GM23338 (cell line): ENCODE measurements around the gene MOCOS. TPM values are rescaled to one million over a fixed set of nuclear protein-coding genes. Genes with fewer than 3 reads are reported as not detected.

ENCODE experiments used
- ATAC-seq: fragments of 200-7000 bp; cut with Tn5 transposase; 3 replicates; pipeline ENCODE4 v1.9.1; 2020
- DNase-seq: peaks from one replicate; pipeline ENCODE4 v3.0.0-alpha.2; 2015; ENCODE audit warnings: low spot score
- H2AFZ ChIP-seq: fragments of 200-600 bp; sonication (generic); 2 replicates; pipeline ENCODE4 v1.8.0; 2016; ENCODE audit warnings: antibody characterized with exemption, mild to moderate bottlenecking, moderate library complexity
- H3F3A ChIP-seq: fragments of 200-600 bp; sonication (generic); replicated peaks from 2 replicates; pipeline ENCODE4 v1.8.0; 2017; ENCODE audit warnings: antibody characterized with exemption, mixed run types, low read depth
- H3K27ac ChIP-seq: fragments of 200-600 bp; sonication (generic); 2 replicates; pipeline ENCODE4 v1.6.1; 2016; ENCODE audit warnings: low read depth
- H3K27me3 ChIP-seq: fragments of 200-600 bp; sonication (generic); 2 replicates; pipeline ENCODE4 v1.8.0; 2016; ENCODE audit warnings: mild to moderate bottlenecking, mixed run types, moderate library complexity; ENCODE audit not compliant: insufficient read depth
- H3K36me3 ChIP-seq: fragments of 200-600 bp; sonication (generic); 2 replicates; pipeline ENCODE4 v1.8.0; 2016; ENCODE audit warnings: mild to moderate bottlenecking; ENCODE audit not compliant: insufficient read depth
- H3K4me1 ChIP-seq: fragments of 200-600 bp; sonication (generic); 2 replicates; pipeline ENCODE4 v1.8.0; 2016; ENCODE audit warnings: mild to moderate bottlenecking, moderate library complexity; ENCODE audit not compliant: insufficient read depth
- H3K4me2 ChIP-seq: fragments of 200-600 bp; sonication (generic); 2 replicates; pipeline ENCODE4 v1.7.1; 2017; ENCODE audit warnings: mixed run types
- H3K4me3 ChIP-seq: fragments of 200-600 bp; sonication (generic); 2 replicates; pipeline ENCODE4 v1.6.1; 2016; ENCODE audit warnings: mixed run types
- H3K79me2 ChIP-seq: fragments of 200-600 bp; sonication (generic); replicated peaks from 2 replicates; pipeline ENCODE4 v1.8.0; 2017; ENCODE audit warnings: mild to moderate bottlenecking; ENCODE audit not compliant: insufficient read depth
- H3K9me2 ChIP-seq: fragments of 200-600 bp; sonication (generic); 2 replicates; pipeline ENCODE4 v1.8.0; 2017; ENCODE audit not compliant: insufficient read depth
- H4K20me1 ChIP-seq: fragments of 200-600 bp; sonication (generic); replicated peaks from 2 replicates; pipeline ENCODE4 v1.8.0; 2017; ENCODE audit warnings: mild to moderate bottlenecking; ENCODE audit not compliant: insufficient read depth
- H3K27ac Mint-ChIP-seq: 2 replicates; pipeline ENCODE4 v1.8.0; 2020; ENCODE audit warnings: inconsistent platforms, mild to moderate bottlenecking, moderate library complexity, mixed read lengths
- H3K27me3 Mint-ChIP-seq: 3 replicates; pipeline ENCODE4 v1.8.0; 2022; ENCODE audit warnings: low read depth, mild to moderate bottlenecking, moderate library complexity, mixed read lengths, inconsistent platforms; ENCODE audit not compliant: insufficient read depth, poor library complexity
- H3K36me3 Mint-ChIP-seq: 3 replicates; pipeline ENCODE4 v1.8.0; 2021; ENCODE audit warnings: low read depth, mild to moderate bottlenecking, inconsistent platforms, moderate library complexity, mixed read lengths
- H3K4me1 Mint-ChIP-seq: 3 replicates; pipeline ENCODE4 v1.8.0; 2020; ENCODE audit warnings: mild to moderate bottlenecking, inconsistent platforms, mixed read lengths
- H3K4me3 Mint-ChIP-seq: 3 replicates; pipeline ENCODE4 v1.8.0; 2021; ENCODE audit warnings: moderate library complexity, mild to moderate bottlenecking, inconsistent platforms, mixed read lengths
- H3K9me3 Mint-ChIP-seq: 3 replicates; pipeline ENCODE4 v1.8.0; 2020; ENCODE audit warnings: moderate library complexity, mild to moderate bottlenecking, inconsistent platforms, mixed read lengths
- CREB1 ChIP-seq: fragments of 250-450 bp; sonication (Bioruptor Pico); IDR thresholded peaks from 2 replicates; pipeline ENCODE4 v1.5.0; 2020; ENCODE audit warnings: low read depth, mild to moderate bottlenecking, moderate library complexity
- EZH2 ChIP-seq: fragments of 200-600 bp; sonication (generic); IDR thresholded peaks from one replicate; pipeline ENCODE4 v1.8.0; 2017; ENCODE audit warnings: antibody characterized with exemption, mild to moderate bottlenecking, low read depth; ENCODE audit not compliant: unreplicated experiment
- EZH2phosphoT487 ChIP-seq: fragments of 200-600 bp; sonication (generic); IDR thresholded peaks from one replicate; pipeline ENCODE4 v1.8.1; 2018; ENCODE audit warnings: antibody characterized with exemption; ENCODE audit not compliant: unreplicated experiment
- JUNB ChIP-seq: IDR thresholded peaks from one replicate; pipeline ENCODE4 v1.6.1; 2016; ENCODE audit warnings: antibody characterized with exemption; ENCODE audit not compliant: unreplicated experiment
- NANOG ChIP-seq: IDR thresholded peaks from 2 replicates; pipeline ENCODE4 v1.6.1; 2016; ENCODE audit warnings: antibody characterized with exemption, borderline replicate concordance
- POLR2AphosphoS5 ChIP-seq: IDR thresholded peaks from 2 replicates; pipeline ENCODE4 v1.6.1; 2016; ENCODE audit warnings: antibody characterized with exemption, low read depth
- ZNF114 ChIP-seq: fragments of 250-450 bp; sonication (Bioruptor Pico); IDR thresholded peaks from 2 replicates; pipeline ENCODE4 v1.5.0; 2020; ENCODE audit warnings: mild to moderate bottlenecking, moderate library complexity
- ZNF331 ChIP-seq: fragments of 250-450 bp; sonication (Bioruptor Pico); IDR thresholded peaks from 2 replicates; pipeline ENCODE4 v1.5.0; 2020; ENCODE audit warnings: low read depth, mild to moderate bottlenecking, moderate library complexity
- polyA plus RNA-seq: library from polyadenylated mRNA; unstranded; fragments of >200 nt; fragmentation: Nextera tagmentation; extraction: Ambion mirVana; gene quantifications from 2 replicates; pipeline ENCODE4 v1.2.1, GENCODE V29; 2016
- total RNA-seq: library from RNA; depleted of rRNA; stranded (reverse); fragments of >200 nt; shearing (Covaris generic); gene quantifications from 2 replicates; pipeline ENCODE4 v1.2.3, GENCODE V29; 2014
- TF ChIP-seq, protein P1 (sequence below): IDR thresholded peaks from 2 replicates; pipeline ENCODE4 v1.6.1; 2016; ENCODE audit warnings: antibody characterized with exemption
- TF ChIP-seq, protein P2 (sequence below), 2 experiments: fragments of 200-600 bp in 1 of 2; sonication (generic) in 1 of 2; conservative IDR thresholded peaks; 2 replicates each; pipeline versions ENCODE4 v1.5.1 to v1.6.1; 2016 to 2017; ENCODE audit warnings: antibody characterized with exemption in 2 of 2, low read depth in 2 of 2, mild to moderate bottlenecking in 2 of 2, moderate library complexity in 1 of 2
- TF ChIP-seq, protein P3 (sequence below): IDR thresholded peaks from one replicate; pipeline ENCODE4 v1.6.1; 2018; ENCODE audit warnings: antibody characterized with exemption; ENCODE audit not compliant: unreplicated experiment
- TF ChIP-seq, protein P4 (sequence below): fragments of 250-450 bp; sonication (Bioruptor Pico); IDR thresholded peaks from 2 replicates; pipeline ENCODE4 v1.5.0; 2020; ENCODE audit warnings: mild to moderate bottlenecking, moderate library complexity

MOCOS gene
- total and polyA plus RNA-seq, 2 experiments from 2014 or later: 3.9 to 7.2 TPM

- no peak overlapping the region; the same call in 1 of the 2 replicates for H3K4me3 ChIP-seq
- H3K36me3 Mint-ChIP-seq: no peaks in the 10 kb centered on the region
- ATAC-seq: no peak
- H3K4me3 Mint-ChIP-seq: no peak overlapping the region
- peaks cover 7% of the 10 kb centered on the region for H4K20me1 ChIP-seq
- no peak overlapping the region for H3K4me2 ChIP-seq
- peaks cover 5% of the 10 kb centered on the region for H3K4me1 Mint-ChIP-seq
- peaks cover 10% of the 10 kb centered on the region for H3K27me3 Mint-ChIP-seq
- no peaks in the 10 kb centered on the region for H3K36me3 ChIP-seq
- no peaks in the 10 kb centered on the region for H3K9me2 ChIP-seq
- H3K4me1 ChIP-seq: peaks cover 11% of the 10 kb centered on the region
- H3K79me2 ChIP-seq: no peaks in the 10 kb centered on the region
- no peak overlapping the region for H3K27ac ChIP-seq
- H2AFZ ChIP-seq: no peak overlapping the region
- no peaks in the 10 kb centered on the region for H3K9me3 Mint-ChIP-seq
- TF ChIP-seq, protein P1, sequence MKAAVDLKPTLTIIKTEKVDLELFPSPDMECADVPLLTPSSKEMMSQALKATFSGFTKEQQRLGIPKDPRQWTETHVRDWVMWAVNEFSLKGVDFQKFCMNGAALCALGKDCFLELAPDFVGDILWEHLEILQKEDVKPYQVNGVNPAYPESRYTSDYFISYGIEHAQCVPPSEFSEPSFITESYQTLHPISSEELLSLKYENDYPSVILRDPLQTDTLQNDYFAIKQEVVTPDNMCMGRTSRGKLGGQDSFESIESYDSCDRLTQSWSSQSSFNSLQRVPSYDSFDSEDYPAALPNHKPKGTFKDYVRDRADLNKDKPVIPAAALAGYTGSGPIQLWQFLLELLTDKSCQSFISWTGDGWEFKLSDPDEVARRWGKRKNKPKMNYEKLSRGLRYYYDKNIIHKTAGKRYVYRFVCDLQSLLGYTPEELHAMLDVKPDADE: no peak
- TF ChIP-seq EZH2 (no peak), ZNF331 (CRISPR knock-in tag) (no peak), POLR2AphosphoS5 (no peak), CREB1 (CRISPR knock-in tag) (no peak), ZNF114 (CRISPR knock-in tag) (no peak), NANOG (no peak), JUNB (no peak), EZH2phosphoT487 (no peak)
- TF ChIP-seq, protein P2, sequence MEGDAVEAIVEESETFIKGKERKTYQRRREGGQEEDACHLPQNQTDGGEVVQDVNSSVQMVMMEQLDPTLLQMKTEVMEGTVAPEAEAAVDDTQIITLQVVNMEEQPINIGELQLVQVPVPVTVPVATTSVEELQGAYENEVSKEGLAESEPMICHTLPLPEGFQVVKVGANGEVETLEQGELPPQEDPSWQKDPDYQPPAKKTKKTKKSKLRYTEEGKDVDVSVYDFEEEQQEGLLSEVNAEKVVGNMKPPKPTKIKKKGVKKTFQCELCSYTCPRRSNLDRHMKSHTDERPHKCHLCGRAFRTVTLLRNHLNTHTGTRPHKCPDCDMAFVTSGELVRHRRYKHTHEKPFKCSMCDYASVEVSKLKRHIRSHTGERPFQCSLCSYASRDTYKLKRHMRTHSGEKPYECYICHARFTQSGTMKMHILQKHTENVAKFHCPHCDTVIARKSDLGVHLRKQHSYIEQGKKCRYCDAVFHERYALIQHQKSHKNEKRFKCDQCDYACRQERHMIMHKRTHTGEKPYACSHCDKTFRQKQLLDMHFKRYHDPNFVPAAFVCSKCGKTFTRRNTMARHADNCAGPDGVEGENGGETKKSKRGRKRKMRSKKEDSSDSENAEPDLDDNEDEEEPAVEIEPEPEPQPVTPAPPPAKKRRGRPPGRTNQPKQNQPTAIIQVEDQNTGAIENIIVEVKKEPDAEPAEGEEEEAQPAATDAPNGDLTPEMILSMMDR (conservative IDR thresholded peaks at IDR 0.05; ENCODE audit: low read depth in 2 of 2): no peak
- TF ChIP-seq, protein P3, sequence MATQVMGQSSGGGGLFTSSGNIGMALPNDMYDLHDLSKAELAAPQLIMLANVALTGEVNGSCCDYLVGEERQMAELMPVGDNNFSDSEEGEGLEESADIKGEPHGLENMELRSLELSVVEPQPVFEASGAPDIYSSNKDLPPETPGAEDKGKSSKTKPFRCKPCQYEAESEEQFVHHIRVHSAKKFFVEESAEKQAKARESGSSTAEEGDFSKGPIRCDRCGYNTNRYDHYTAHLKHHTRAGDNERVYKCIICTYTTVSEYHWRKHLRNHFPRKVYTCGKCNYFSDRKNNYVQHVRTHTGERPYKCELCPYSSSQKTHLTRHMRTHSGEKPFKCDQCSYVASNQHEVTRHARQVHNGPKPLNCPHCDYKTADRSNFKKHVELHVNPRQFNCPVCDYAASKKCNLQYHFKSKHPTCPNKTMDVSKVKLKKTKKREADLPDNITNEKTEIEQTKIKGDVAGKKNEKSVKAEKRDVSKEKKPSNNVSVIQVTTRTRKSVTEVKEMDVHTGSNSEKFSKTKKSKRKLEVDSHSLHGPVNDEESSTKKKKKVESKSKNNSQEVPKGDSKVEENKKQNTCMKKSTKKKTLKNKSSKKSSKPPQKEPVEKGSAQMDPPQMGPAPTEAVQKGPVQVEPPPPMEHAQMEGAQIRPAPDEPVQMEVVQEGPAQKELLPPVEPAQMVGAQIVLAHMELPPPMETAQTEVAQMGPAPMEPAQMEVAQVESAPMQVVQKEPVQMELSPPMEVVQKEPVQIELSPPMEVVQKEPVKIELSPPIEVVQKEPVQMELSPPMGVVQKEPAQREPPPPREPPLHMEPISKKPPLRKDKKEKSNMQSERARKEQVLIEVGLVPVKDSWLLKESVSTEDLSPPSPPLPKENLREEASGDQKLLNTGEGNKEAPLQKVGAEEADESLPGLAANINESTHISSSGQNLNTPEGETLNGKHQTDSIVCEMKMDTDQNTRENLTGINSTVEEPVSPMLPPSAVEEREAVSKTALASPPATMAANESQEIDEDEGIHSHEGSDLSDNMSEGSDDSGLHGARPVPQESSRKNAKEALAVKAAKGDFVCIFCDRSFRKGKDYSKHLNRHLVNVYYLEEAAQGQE: no peak
- TF ChIP-seq, protein P4, sequence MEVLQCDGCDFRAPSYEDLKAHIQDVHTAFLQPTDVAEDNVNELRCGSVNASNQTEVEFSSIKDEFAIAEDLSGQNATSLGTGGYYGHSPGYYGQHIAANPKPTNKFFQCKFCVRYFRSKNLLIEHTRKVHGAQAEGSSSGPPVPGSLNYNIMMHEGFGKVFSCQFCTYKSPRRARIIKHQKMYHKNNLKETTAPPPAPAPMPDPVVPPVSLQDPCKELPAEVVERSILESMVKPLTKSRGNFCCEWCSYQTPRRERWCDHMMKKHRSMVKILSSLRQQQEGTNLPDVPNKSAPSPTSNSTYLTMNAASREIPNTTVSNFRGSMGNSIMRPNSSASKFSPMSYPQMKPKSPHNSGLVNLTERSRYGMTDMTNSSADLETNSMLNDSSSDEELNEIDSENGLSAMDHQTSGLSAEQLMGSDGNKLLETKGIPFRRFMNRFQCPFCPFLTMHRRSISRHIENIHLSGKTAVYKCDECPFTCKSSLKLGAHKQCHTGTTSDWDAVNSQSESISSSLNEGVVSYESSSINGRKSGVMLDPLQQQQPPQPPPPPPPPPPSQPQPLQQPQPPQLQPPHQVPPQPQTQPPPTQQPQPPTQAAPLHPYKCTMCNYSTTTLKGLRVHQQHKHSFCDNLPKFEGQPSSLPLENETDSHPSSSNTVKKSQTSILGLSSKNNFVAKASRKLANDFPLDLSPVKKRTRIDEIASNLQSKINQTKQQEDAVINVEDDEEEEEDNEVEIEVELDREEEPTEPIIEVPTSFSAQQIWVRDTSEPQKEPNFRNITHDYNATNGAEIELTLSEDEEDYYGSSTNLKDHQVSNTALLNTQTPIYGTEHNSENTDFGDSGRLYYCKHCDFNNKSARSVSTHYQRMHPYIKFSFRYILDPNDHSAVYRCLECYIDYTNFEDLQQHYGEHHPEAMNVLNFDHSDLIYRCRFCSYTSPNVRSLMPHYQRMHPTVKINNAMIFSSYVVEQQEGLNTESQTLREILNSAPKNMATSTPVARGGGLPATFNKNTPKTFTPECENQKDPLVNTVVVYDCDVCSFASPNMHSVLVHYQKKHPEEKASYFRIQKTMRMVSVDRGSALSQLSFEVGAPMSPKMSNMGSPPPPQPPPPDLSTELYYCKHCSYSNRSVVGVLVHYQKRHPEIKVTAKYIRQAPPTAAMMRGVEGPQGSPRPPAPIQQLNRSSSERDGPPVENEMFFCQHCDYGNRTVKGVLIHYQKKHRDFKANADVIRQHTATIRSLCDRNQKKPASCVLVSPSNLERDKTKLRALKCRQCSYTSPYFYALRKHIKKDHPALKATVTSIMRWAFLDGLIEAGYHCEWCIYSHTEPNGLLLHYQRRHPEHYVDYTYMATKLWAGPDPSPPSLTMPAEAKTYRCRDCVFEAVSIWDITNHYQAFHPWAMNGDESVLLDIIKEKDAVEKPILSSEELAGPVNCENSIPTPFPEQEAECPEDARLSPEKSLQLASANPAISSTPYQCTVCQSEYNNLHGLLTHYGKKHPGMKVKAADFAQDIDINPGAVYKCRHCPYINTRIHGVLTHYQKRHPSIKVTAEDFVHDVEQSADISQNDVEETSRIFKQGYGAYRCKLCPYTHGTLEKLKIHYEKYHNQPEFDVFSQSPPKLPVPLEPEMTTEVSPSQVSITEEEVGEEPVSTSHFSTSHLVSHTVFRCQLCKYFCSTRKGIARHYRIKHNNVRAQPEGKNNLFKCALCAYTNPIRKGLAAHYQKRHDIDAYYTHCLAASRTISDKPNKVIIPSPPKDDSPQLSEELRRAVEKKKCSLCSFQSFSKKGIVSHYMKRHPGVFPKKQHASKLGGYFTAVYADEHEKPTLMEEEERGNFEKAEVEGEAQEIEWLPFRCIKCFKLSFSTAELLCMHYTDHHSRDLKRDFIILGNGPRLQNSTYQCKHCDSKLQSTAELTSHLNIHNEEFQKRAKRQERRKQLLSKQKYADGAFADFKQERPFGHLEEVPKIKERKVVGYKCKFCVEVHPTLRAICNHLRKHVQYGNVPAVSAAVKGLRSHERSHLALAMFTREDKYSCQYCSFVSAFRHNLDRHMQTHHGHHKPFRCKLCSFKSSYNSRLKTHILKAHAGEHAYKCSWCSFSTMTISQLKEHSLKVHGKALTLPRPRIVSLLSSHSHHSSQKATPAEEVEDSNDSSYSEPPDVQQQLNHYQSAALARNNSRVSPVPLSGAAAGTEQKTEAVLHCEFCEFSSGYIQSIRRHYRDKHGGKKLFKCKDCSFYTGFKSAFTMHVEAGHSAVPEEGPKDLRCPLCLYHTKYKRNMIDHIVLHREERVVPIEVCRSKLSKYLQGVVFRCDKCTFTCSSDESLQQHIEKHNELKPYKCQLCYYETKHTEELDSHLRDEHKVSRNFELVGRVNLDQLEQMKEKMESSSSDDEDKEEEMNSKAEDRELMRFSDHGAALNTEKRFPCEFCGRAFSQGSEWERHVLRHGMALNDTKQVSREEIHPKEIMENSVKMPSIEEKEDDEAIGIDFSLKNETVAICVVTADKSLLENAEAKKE (CRISPR knock-in tag): no peak
- peaks cover 76% of the 10 kb centered on the region for H3K27me3 ChIP-seq
- H3K27ac Mint-ChIP-seq: no peak overlapping the region
- no peak for DNase-seq
- H3F3A ChIP-seq: no peaks in the 10 kb centered on the region; the same call in 1 of the 2 replicates
Measured at GRCh38 chr18:36295214-36295613, 107.9 kb downstream of the MOCOS start.
